Hindlimb muscle (tissue), 1 donor: Measurements from ENCODE around the gene NEUROD1. TPM values are rescaled to one million over a fixed set of nuclear protein-coding genes. Genes with fewer than 3 reads are reported as not detected.
A peak's percentile ranks its signal among the peaks of the same experiment; 100 is the strongest.
"Not testable (repeated sequence)": the region's sequence is repeated elsewhere in the genome, so short reads cannot be mapped to it uniquely, and the experiment has no call there.

Experiments used
- DNase-seq: peaks from one replicate; pipeline ENCODE4 v3.0.0-alpha.2; 2013
- polyA plus RNA-seq: library from polyadenylated mRNA; unstranded; fragments of 120-200 nt; gene quantifications from one replicate; pipeline ENCODE4 v1.2.1, GENCODE V29; 2013; ENCODE audit not compliant: insufficient read length

Gene NEUROD1
- not detected for polyA plus RNA-seq

- no peak for DNase-seq
Measured at GRCh38 chr2:181680055-181680936, at the start of gene NEUROD1. Gene NEUROD1, minus strand, starts transcription at chr2:181680517. Its CDS starts 1,657 bp downstream, at chr2:181678860.

DNA sequence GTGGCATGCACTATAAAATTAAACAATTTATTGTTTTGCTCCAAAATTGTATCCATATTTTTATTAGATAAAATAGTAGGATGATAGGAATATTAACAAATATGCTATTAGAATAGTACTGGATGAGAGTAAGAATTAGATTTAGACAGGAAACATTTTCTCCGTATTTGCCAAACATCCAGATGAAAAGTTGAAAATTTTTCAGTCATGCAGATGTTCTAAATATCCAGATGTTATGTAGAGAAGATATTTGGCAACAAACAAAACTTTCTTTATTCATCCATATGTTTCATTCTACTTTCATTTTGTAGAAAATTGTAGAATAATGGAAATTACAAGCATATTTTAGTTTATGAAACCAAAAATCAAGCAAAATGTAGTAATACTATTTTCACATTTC is 45.2 kb upstream of the NEUROD1 start:
- DNase-seq, result peak; percentile 23

DNA sequence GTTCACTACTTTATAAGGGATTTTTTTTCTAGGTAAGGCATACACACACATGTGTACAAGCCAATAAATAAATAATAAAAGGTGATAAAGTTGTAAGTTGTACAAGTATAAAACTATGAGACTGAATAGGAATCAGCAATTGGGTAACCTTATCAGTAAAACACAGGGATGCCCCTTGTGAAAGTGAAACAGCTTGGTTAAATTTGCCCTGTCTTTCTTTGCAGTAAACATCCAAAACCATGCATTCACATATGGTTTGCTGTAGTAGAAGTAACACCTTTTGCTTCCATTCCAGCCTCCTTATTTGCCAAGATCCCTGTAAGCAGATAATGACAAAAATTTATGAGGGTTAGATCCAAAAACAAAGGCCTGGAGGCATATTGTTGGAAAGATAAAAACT is 44.3 kb upstream of the NEUROD1 start:
- no peak for DNase-seq

GRCh38 chr2:181723731-181724130 is 43.4 kb upstream of the NEUROD1 start:
- DNase-seq, result peak; percentile 15

- peak; percentile 73 for DNase-seq
Measured at GRCh38 chr2:181715033-181715630, 34.8 kb upstream of the NEUROD1 start.

- DNase-seq, result not testable (repeated sequence)
Measured at GRCh38 chr2:181711051-181711450, 30.7 kb upstream of the NEUROD1 start.

DNA sequence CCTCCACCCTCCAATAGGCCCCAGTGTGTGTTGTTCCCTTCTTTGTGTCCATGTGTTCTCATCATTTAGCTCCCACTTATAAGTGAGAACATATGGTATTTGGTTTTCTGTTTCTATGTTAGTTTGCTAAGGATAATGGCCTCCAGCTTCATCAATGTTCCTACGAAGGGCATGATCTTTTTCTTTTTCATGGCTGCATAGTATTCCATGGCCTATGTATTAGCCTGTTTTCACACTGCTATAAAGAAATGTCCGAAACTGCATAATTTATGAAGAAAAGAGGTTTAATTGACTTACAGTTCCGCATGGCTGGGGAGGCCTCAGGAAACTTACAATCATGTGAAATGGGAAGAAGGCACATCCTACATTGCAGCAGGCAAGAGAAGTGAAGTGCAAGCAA is 22.2 kb upstream of the NEUROD1 start:
- not testable (repeated sequence) for DNase-seq

DNA sequence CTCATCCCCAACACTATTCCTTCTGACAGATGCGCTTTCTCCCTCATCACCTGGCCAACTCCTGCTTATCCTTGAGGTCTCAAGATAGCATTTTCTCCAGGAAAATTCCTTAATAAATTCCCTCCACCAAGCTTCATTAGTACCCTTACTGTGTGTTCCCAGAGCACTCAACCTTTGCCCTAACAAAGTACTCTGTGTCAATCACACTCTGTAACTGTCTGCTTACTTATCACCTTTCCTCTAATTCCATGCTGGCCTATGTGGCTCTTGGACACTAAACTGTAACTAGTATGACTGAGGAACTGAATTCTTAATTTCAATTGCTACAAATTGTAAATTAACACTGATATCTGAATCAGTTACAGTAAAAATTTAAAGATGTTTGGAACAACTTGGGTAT is 17.9 kb upstream of the NEUROD1 start:
- no peak for DNase-seq

GRCh38 chr2:181697571-181697970 is 17.3 kb upstream of the NEUROD1 start:
- no peak for DNase-seq

DNA sequence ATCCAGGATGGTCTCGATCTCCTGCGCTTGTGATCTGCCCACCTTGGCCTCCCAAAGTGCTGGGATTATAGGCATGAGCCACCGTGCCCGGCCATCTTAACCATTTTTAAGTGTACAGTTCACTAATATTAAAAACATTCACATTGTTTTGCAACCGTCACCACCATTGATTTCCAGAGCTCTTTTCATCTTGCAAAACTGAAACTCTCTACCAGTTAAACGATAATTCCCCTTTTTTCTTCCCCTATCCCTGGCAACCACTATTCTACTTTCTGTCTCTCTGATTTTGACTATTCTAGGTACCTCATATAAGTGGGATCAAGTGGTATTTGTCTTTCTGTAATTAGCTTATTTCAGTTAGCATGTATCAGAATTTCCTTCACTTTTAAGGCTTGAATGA is 16.8 kb upstream of the NEUROD1 start:
- DNase-seq, result no peak

- no peak for DNase-seq
Measured at GRCh38 chr2:181694271-181694670, 14.0 kb upstream of the NEUROD1 start.

DNA sequence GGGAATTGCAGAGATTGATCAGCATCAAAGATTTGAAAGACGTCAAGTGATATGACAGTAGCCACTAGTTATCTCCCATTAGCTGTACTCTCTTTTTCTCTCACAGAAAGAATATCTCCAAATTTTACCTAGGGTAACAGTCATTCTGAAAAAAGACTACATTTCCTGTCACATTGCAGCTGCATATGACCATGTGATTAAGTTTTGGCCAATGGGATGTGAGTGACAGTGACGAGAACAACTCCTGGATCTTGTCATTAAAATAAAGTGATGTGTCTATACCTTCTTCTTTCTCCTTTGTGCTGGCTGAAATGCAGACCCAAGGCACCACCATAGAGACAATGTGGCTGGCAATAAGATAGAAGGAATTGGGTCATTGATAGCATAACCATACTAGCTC is 10.5 kb upstream of the NEUROD1 start:
- no peak for DNase-seq

GRCh38 chr2:181686576-181687185 is 6.4 kb upstream of the NEUROD1 start:
- no peak for DNase-seq

DNA sequence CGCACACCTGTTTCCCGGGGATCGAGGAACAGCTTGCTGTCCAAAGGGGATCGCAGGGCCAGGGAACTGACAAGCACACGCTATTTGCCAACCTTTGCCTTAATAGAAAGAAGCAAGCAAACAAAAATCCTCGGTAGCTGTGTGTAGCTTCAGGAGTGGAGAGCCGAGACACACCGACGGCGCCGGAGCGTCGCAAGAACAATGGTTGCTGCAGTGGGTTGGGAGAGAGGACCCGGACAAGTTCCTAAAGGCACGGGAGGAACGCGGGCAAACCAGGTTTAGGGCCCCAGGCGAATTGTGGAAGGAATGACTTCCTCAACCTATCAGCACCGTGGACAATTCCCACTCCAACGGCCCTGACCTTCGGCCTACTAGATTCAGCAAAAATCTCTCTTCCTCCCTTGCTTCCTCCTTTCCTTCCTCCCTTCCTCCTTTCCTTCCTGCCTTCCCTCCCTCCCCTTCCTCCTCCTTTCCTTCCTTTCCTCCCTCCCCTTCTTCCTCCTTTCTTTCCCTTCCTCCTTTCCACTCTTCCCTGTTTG is 4.9 kb upstream of the NEUROD1 start:
- DNase-seq, result no peak

GRCh38 chr2:181684454-181685149 is 4.3 kb upstream of the NEUROD1 start:
- DNase-seq, result no peak

DNA sequence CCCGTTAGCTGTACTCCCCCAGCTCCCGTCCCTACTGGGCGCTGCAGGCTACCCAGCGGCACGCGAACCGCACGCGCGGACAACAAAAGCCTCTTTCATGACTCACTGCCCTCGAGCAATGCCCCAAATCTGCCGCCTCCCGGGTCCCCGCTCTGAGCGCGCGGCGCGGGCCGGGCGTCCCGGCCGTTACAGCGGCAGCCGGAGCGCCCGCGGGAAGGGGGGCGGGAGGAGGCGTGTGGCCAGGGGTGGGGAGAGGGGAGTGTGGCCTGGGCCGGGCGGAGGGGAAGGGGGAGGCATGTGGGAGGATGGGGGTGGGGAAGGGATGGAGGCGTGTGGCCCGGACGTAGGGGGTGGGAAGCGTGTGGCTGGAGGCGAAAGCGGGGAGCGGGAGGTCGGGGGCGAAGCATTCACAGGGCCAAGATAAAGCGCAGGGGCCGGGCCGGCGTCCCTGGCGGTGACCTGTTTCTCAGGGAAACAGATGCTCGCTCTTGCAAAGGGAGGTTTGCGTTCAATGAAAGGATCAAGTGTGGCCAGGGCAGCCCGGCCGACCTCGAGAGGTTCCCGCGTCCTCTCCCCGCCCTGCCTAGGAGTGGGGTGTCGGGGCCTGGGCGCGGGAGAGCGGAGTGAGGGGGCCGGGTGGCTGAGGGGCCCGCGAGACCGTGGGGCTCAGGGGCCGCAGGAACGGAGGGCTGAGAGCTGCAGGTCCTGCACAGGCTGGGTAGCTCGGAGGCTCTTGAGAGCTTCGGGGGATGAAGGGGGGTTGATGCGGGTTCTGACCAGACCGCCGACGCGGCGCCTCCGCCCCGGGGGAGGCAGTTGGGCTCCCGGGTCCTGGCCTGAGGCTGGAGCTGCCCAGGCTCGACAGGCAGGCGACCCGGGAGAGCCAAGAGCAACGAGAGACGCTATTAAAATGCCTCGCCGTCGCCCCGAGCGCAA is 3.5 kb upstream of the NEUROD1 start:
- DNase-seq, result no peak

GRCh38 chr2:181682795-181683517 is 2.6 kb upstream of the NEUROD1 start:
- DNase-seq, result no peak

- DNase-seq, result no peak
Measured at GRCh38 chr2:181682026-181682789, 1.9 kb upstream of the NEUROD1 start.

- no peak for DNase-seq
Measured at GRCh38 chr2:181680937-181681811, 857 bp upstream of the NEUROD1 start.
